ENCODE data around the gene PARP3. TPM values are rescaled to one million over a fixed set of nuclear protein-coding genes. Genes with fewer than 3 reads are reported as not detected.

The PARP3 gene
- polyA plus RNA-seq, 2 donors = 8.2 to 11.8 TPM

GRCh38 chr3:51947215-51947900, 5.2 kb downstream of the PARP3 start:
- peaks cover 4 to 8% of the 10 kb centered on the region in 2 donors for H3K4me1 ChIP-seq (ENCODE audit: control insufficient read depth in 2 of 2, insufficient read depth in 2 of 2, low read length in 1 of 2)
- no peak overlapping the region for H3K4me3 ChIP-seq (ENCODE audit: low read depth in 1 of 2, low read length in 2 of 2)
- H3K9me3 ChIP-seq (ENCODE audit: control insufficient read depth in 2 of 2, insufficient read depth in 1 of 2, low read depth in 1 of 2, low read length in 1 of 2) = no peaks in the 10 kb centered on the region
- no peaks in the 10 kb centered on the region for H3K27me3 ChIP-seq (ENCODE audit: control insufficient read depth in 1 of 2, insufficient read depth in 2 of 2, low read length in 2 of 2)
- WGBS, 2 donors = 79 to 80% methylated on average over 13 of the region's 13 CpGs
- H3K36me3 ChIP-seq (ENCODE audit: control insufficient read depth in 2 of 2, insufficient read depth in 2 of 2, low read length in 1 of 2) = no peaks in the 10 kb centered on the region
- H3K27ac ChIP-seq (ENCODE audit: low read depth in 2 of 2, low read length in 1 of 2) = no peak overlapping the region

DNA sequence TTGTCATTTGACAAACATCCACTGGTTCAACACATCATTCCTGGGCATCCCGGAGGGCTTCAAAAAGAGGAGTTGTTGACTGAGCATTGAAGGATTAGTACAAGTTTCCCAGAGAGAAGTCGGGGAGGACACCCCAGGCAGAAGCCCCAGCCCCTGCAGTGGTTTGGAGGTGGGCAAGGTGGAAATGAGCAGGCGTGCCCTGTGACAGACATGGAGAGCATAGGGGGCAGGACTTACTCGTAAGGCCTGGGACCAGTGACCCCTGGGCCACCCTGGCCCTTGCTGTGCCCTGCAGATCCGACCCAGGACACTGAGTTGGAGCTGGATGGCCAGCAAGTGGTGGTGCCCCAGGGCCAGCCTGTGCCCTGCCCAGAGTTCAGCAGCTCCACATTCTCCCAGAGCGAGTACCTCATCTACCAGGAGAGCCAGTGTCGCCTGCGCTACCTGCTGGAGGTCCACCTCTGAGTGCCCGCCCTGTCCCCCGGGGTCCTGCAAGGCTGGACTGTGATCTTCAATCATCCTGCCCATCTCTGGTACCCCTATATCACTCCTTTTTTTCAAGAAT, 5.9 kb downstream of the PARP3 start:
- 90 to 92% methylated on average over 10 of the region's 10 CpGs for WGBS, 2 donors
- no peaks in the 10 kb centered on the region for H3K9me3 ChIP-seq (ENCODE audit: control insufficient read depth in 2 of 2, insufficient read depth in 1 of 2, low read depth in 1 of 2, low read length in 1 of 2)
- H3K27ac ChIP-seq (ENCODE audit: low read depth in 2 of 2, low read length in 1 of 2) = no peak overlapping the region
- peaks cover 2 to 3% of the 10 kb centered on the region in 2 donors for H3K4me1 ChIP-seq (ENCODE audit: control insufficient read depth in 2 of 2, insufficient read depth in 2 of 2, low read length in 1 of 2)
- H3K36me3 ChIP-seq (ENCODE audit: control insufficient read depth in 2 of 2, insufficient read depth in 2 of 2, low read length in 1 of 2) = no peaks in the 10 kb centered on the region
- H3K4me3 ChIP-seq (ENCODE audit: low read depth in 1 of 2, low read length in 2 of 2) = no peak overlapping the region
- no peaks in the 10 kb centered on the region for H3K27me3 ChIP-seq (ENCODE audit: control insufficient read depth in 1 of 2, insufficient read depth in 2 of 2, low read length in 2 of 2)

DNA sequence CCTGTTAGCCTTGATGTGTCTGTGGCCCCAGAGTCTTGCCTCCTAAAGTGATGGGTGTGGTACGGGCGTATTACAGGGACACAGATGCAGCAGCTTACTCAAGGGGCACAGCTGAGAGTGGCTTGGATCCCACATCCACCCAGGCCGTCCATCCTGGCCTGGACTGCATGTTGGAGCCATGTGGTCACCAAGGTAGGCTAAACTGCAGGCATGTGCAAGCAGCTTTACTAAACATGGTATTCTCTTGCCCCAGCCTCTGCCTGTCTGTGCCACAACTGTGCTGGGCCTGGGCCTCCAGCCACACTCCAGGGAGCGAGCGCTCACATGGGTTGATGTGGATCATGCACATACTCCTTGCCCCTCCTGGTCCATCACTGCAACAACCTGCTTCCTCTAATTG, 7.0 kb downstream of the PARP3 start:
- Histone ChIP-seq H3K4me1 (ENCODE audit: control insufficient read depth in 2 of 2, insufficient read depth in 2 of 2, low read length in 1 of 2) (no peaks in the 10 kb centered on the region), H3K27me3 (ENCODE audit: control insufficient read depth in 1 of 2, insufficient read depth in 2 of 2, low read length in 2 of 2) (no peaks in the 10 kb centered on the region), H3K4me3 (ENCODE audit: low read depth in 1 of 2, low read length in 2 of 2) (no peak overlapping the region), H3K27ac (ENCODE audit: low read depth in 2 of 2, low read length in 1 of 2) (no peak overlapping the region), H3K9me3 (ENCODE audit: control insufficient read depth in 2 of 2, insufficient read depth in 1 of 2, low read depth in 1 of 2, low read length in 1 of 2) (no peaks in the 10 kb centered on the region), H3K36me3 (ENCODE audit: control insufficient read depth in 2 of 2, insufficient read depth in 2 of 2, low read length in 1 of 2) (no peaks in the 10 kb centered on the region)
- WGBS, 2 donors = 90 to 94% methylated on average over 5 of the region's 5 CpGs

- Histone ChIP-seq H3K27ac (ENCODE audit: low read depth in 2 of 2, low read length in 1 of 2) (no peak overlapping the region), H3K27me3 (ENCODE audit: control insufficient read depth in 1 of 2, insufficient read depth in 2 of 2, low read length in 2 of 2) (peaks cover 0 to 3% of the 10 kb centered on the region in 2 donors), H3K9me3 (ENCODE audit: control insufficient read depth in 2 of 2, insufficient read depth in 1 of 2, low read depth in 1 of 2, low read length in 1 of 2) (no peaks in the 10 kb centered on the region), H3K4me3 (ENCODE audit: low read depth in 1 of 2, low read length in 2 of 2) (no peak overlapping the region), H3K36me3 (ENCODE audit: control insufficient read depth in 2 of 2, insufficient read depth in 2 of 2, low read length in 1 of 2) (no peaks in the 10 kb centered on the region), H3K4me1 (ENCODE audit: control insufficient read depth in 2 of 2, insufficient read depth in 2 of 2, low read length in 1 of 2) (peaks cover 8% of the 10 kb centered on the region in 2 donors)
- 87 to 95% methylated on average over 2 of the region's 2 CpGs for WGBS, 2 donors
Observed at GRCh38 chr3:51950899-51951298, 8.7 kb downstream of the PARP3 start.

DNA sequence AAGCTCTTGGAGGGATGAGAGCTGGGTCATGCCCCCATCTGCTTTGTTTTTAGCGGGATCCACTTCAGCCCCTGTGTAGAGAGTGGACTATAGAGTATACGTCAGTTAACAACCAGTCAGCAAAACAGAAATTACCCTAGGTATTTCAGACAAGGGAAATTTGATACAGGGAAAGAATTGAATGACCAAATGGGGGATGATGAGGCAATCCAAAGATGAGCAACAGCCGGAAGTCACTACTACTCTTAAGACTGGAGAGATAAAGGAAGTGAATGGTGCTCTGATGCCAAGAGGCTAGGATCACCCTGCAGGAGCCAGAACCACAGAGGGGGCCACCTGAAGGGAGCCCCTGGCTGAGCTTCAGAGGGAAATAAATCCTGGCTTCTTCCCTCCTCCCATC, 11.3 kb downstream of the PARP3 start:
- Histone ChIP-seq H3K36me3 (ENCODE audit: control insufficient read depth in 2 of 2, insufficient read depth in 2 of 2, low read length in 1 of 2) (peaks cover 0 to 2% of the 10 kb centered on the region in 2 donors), H3K4me1 (ENCODE audit: control insufficient read depth in 2 of 2, insufficient read depth in 2 of 2, low read length in 1 of 2) (peaks cover 11 to 18% of the 10 kb centered on the region in 2 donors), H3K9me3 (ENCODE audit: control insufficient read depth in 2 of 2, insufficient read depth in 1 of 2, low read depth in 1 of 2, low read length in 1 of 2) (no peaks in the 10 kb centered on the region), H3K27me3 (ENCODE audit: control insufficient read depth in 1 of 2, insufficient read depth in 2 of 2, low read length in 2 of 2) (peaks cover 0 to 3% of the 10 kb centered on the region in 2 donors), H3K27ac (ENCODE audit: low read depth in 2 of 2, low read length in 1 of 2) (no peak overlapping the region), H3K4me3 (ENCODE audit: low read depth in 1 of 2, low read length in 2 of 2) (no peak overlapping the region)
- WGBS, 2 donors = 78 to 86% methylated on average over 3 of the region's 3 CpGs

- Histone ChIP-seq H3K27ac (ENCODE audit: low read depth in 2 of 2, low read length in 1 of 2) (no peak overlapping the region), H3K27me3 (ENCODE audit: control insufficient read depth in 1 of 2, insufficient read depth in 2 of 2, low read length in 2 of 2) (peaks cover 0 to 3% of the 10 kb centered on the region in 2 donors), H3K4me3 (ENCODE audit: low read depth in 1 of 2, low read length in 2 of 2) (no peak overlapping the region), H3K36me3 (ENCODE audit: control insufficient read depth in 2 of 2, insufficient read depth in 2 of 2, low read length in 1 of 2) (peaks cover 0 to 3% of the 10 kb centered on the region in 2 donors), H3K4me1 (ENCODE audit: control insufficient read depth in 2 of 2, insufficient read depth in 2 of 2, low read length in 1 of 2) (peaks cover 11 to 18% of the 10 kb centered on the region in 2 donors), H3K9me3 (ENCODE audit: control insufficient read depth in 2 of 2, insufficient read depth in 1 of 2, low read depth in 1 of 2, low read length in 1 of 2) (no peaks in the 10 kb centered on the region)
- WGBS, 2 donors = 70 to 73% methylated on average over 6 of the region's 6 CpGs
Observed at GRCh38 chr3:51954105-51954504, 11.9 kb downstream of the PARP3 start.

GRCh38 chr3:51954713-51955112, 12.6 kb downstream of the PARP3 start:
- WGBS, 2 donors = 74 to 86% methylated on average over 1 of the region's 1 CpG
- Histone ChIP-seq H3K4me1 (ENCODE audit: control insufficient read depth in 2 of 2, insufficient read depth in 2 of 2, low read length in 1 of 2) (peaks cover 11 to 18% of the 10 kb centered on the region in 2 donors), H3K36me3 (ENCODE audit: control insufficient read depth in 2 of 2, insufficient read depth in 2 of 2, low read length in 1 of 2) (peaks cover 0 to 3% of the 10 kb centered on the region in 2 donors), H3K4me3 (ENCODE audit: low read depth in 1 of 2, low read length in 2 of 2) (no peak overlapping the region), H3K27ac (ENCODE audit: low read depth in 2 of 2, low read length in 1 of 2) (no peak overlapping the region), H3K27me3 (ENCODE audit: control insufficient read depth in 1 of 2, insufficient read depth in 2 of 2, low read length in 2 of 2) (peaks cover 0 to 3% of the 10 kb centered on the region in 2 donors), H3K9me3 (ENCODE audit: control insufficient read depth in 2 of 2, insufficient read depth in 1 of 2, low read depth in 1 of 2, low read length in 1 of 2) (no peaks in the 10 kb centered on the region)

- Histone ChIP-seq H3K4me1 (ENCODE audit: control insufficient read depth in 2 of 2, insufficient read depth in 2 of 2, low read length in 1 of 2) (peaks cover 11 to 18% of the 10 kb centered on the region in 2 donors), H3K36me3 (ENCODE audit: control insufficient read depth in 2 of 2, insufficient read depth in 2 of 2, low read length in 1 of 2) (peaks cover 2 to 9% of the 10 kb centered on the region in 2 donors), H3K9me3 (ENCODE audit: control insufficient read depth in 2 of 2, insufficient read depth in 1 of 2, low read depth in 1 of 2, low read length in 1 of 2) (no peaks in the 10 kb centered on the region), H3K4me3 (ENCODE audit: low read depth in 1 of 2, low read length in 2 of 2) (peak within 1 kb of the TSS; percentile 35 to 44), H3K27me3 (ENCODE audit: control insufficient read depth in 1 of 2, insufficient read depth in 2 of 2, low read length in 2 of 2) (peaks cover 0 to 3% of the 10 kb centered on the region in 2 donors), H3K27ac (ENCODE audit: low read depth in 2 of 2, low read length in 1 of 2) (peak within 1 kb of the TSS; percentile 41 to 69)
- WGBS, 2 donors = 32 to 34% methylated on average over 32 to 33 of the region's 33 CpGs
Observed at GRCh38 chr3:51955175-51955892, 13.2 kb downstream of the PARP3 start, which contains the start of gene GPR62. Gene GPR62, plus strand, starts transcription at chr3:51955381. Its CDS starts 272 bp downstream, at chr3:51955653.

GRCh38 chr3:51955893-51956770, 14.0 kb downstream of the PARP3 start:
- Histone ChIP-seq H3K36me3 (ENCODE audit: control insufficient read depth in 2 of 2, insufficient read depth in 2 of 2, low read length in 1 of 2) (peaks cover 2 to 13% of the 10 kb centered on the region in 2 donors), H3K4me3 (ENCODE audit: low read depth in 1 of 2, low read length in 2 of 2) (peak overlapping the region; percentile 35 to 44), H3K4me1 (ENCODE audit: control insufficient read depth in 2 of 2, insufficient read depth in 2 of 2, low read length in 1 of 2) (peaks cover 11 to 18% of the 10 kb centered on the region in 2 donors), H3K9me3 (ENCODE audit: control insufficient read depth in 2 of 2, insufficient read depth in 1 of 2, low read depth in 1 of 2, low read length in 1 of 2) (no peaks in the 10 kb centered on the region), H3K27ac (ENCODE audit: low read depth in 2 of 2, low read length in 1 of 2) (peak overlapping the region; percentile 41 to 69), H3K27me3 (ENCODE audit: control insufficient read depth in 1 of 2, insufficient read depth in 2 of 2, low read length in 2 of 2) (peaks cover 0 to 3% of the 10 kb centered on the region in 2 donors)
- 4% methylated on average over 72 to 97 of the region's 97 CpGs for WGBS, 2 donors

Data from esophagus (tissue), 2 donors.